Measurements from ENCODE around the gene GCGR. TPM values are rescaled to one million over a fixed set of nuclear protein-coding genes. Genes with fewer than 3 reads are reported as not detected.

Gene GCGR
- total and polyA plus RNA-seq, 2 of the 13 experiments (the other 11 are each of a cell fraction or from before 2014, with no cell fraction given), result 0.04 to 0.13 TPM

DNA sequence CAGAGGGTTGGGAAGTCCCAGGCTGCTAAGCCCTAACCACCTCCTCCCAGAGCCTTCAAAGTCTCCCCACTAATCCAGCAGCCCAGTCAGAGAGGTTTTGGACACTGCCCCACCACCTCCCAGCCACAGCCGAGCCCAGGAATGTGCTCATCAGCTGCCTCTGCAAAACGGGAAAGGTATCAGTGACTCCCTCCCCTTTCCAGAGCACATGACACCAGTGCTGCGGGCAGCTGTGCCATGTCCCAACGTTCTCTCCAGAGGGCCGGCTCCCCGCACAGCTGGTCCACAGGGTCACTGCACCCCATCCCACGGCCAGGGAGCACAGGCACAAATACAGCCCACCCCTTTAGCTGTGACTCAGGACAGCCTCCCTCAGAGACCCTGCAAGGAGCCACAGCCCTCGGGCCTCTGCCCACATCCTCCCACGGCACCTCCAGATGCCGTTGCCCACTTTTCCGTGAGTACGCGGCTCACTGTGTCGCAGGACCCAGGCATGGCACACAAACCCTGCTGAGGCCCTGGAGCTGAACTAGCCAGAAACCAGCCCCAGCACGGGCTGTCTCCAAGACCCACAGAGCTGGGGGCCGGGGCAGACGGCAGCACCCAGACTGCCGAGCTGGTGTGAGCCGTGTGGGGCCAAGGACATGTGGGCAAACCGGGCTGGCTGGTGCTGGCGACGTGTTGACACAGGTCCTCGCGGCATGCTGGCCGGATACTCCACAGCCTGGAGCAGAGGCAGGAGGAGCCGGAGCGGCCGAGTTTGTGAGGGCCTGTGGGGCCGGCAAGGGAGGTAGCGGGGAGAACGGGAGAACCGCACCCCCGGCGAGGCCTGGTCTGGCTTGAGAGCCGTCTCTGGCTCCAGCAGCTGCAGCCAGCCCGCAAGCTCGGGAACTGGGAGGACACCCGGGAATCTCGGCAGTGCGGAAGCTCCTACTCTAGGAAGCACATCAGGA, 37.2 kb downstream of the GCGR start (continued):
- TF ChIP-seq, protein P1, sequence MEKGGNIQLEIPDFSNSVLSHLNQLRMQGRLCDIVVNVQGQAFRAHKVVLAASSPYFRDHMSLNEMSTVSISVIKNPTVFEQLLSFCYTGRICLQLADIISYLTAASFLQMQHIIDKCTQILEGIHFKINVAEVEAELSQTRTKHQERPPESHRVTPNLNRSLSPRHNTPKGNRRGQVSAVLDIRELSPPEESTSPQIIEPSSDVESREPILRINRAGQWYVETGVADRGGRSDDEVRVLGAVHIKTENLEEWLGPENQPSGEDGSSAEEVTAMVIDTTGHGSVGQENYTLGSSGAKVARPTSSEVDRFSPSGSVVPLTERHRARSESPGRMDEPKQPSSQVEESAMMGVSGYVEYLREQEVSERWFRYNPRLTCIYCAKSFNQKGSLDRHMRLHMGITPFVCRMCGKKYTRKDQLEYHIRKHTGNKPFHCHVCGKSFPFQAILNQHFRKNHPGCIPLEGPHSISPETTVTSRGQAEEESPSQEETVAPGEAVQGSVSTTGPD (CRISPR knock-in tag; IDR thresholded peaks at IDR 0.05), result peak; percentile 76
- TF ChIP-seq NFIB (CRISPR knock-in tag; IDR thresholded peaks at IDR 0.05; ENCODE audit: borderline replicate concordance) (no peak), ATF7 (IDR thresholded peaks at IDR 0.05) (no peak), ATF7 (CRISPR knock-in tag; IDR thresholded peaks at IDR 0.05) (no peak), ELF4 (CRISPR knock-in tag; IDR thresholded peaks at IDR 0.05; ENCODE audit: borderline replicate concordance) (no peak), ZNF563 (CRISPR knock-in tag; IDR thresholded peaks at IDR 0.05) (no peak), RNF2 (conservative IDR thresholded peaks at IDR 0.05; ENCODE audit: low read depth) (no peak), HMGA1 (CRISPR knock-in tag; conservative IDR thresholded peaks at IDR 0.05) (no peak), TBX2 (CRISPR knock-in tag; IDR thresholded peaks at IDR 0.05; ENCODE audit: borderline replicate concordance) (peak; percentile 29; the same call in 1 of the 2 replicates)
- TF ChIP-seq, protein P2, sequence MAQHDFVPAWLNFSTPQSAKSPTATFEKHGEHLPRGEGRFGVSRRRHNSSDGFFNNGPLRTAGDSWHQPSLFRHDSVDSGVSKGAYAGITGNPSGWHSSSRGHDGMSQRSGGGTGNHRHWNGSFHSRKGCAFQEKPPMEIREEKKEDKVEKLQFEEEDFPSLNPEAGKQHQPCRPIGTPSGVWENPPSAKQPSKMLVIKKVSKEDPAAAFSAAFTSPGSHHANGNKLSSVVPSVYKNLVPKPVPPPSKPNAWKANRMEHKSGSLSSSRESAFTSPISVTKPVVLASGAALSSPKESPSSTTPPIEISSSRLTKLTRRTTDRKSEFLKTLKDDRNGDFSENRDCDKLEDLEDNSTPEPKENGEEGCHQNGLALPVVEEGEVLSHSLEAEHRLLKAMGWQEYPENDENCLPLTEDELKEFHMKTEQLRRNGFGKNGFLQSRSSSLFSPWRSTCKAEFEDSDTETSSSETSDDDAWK (CRISPR knock-in tag; IDR thresholded peaks at IDR 0.05), result no peak
- TF ChIP-seq, protein P3, sequence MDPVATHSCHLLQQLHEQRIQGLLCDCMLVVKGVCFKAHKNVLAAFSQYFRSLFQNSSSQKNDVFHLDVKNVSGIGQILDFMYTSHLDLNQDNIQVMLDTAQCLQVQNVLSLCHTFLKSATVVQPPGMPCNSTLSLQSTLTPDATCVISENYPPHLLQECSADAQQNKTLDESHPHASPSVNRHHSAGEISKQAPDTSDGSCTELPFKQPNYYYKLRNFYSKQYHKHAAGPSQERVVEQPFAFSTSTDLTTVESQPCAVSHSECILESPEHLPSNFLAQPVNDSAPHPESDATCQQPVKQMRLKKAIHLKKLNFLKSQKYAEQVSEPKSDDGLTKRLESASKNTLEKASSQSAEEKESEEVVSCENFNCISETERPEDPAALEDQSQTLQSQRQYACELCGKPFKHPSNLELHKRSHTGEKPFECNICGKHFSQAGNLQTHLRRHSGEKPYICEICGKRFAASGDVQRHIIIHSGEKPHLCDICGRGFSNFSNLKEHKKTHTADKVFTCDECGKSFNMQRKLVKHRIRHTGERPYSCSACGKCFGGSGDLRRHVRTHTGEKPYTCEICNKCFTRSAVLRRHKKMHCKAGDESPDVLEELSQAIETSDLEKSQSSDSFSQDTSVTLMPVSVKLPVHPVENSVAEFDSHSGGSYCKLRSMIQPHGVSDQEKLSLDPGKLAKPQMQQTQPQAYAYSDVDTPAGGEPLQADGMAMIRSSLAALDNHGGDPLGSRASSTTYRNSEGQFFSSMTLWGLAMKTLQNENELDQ (CRISPR knock-in tag; IDR thresholded peaks at IDR 0.05; ENCODE audit: borderline replicate concordance), result no peak

Data from HepG2 (cell line).